CD14-positive monocyte (primary cell): Measurements from ENCODE around the gene HYPK. TPM values are rescaled to one million over a fixed set of nuclear protein-coding genes. Genes with fewer than 3 reads are reported as not detected.

Experiments used
- DNase-seq, 3 donors: peaks; one replicate each; pipeline ENCODE4 v3.0.0-alpha.2; 2011 to 2022
- H2AFZ ChIP-seq: 2 replicates; pipeline ENCODE4 v1.6.0; 2012; ENCODE audit warnings: mild to moderate bottlenecking, low read depth, low read length, inconsistent platforms; ENCODE audit not compliant: insufficient read depth, poor library complexity, severe bottlenecking
- H3K27ac ChIP-seq, 2 donors: 1 replicate in 1 of 2; 2 replicates in 1 of 2; pipeline ENCODE4 v1.5.1; 2012 to 2013; ENCODE audit warnings: low read length in 2 of 2, control low read depth in 1 of 2, inconsistent platforms in 1 of 2, low read depth in 1 of 2, mild to moderate bottlenecking in 1 of 2
- H3K27me3 ChIP-seq, 2 donors: one replicate each; pipeline versions ENCODE4 v1.6.0 to v1.6.1; 2011 to 2013; ENCODE audit warnings: low read length in 2 of 2; ENCODE audit not compliant: control insufficient read depth in 2 of 2, insufficient read depth in 2 of 2
- H3K36me3 ChIP-seq, 2 donors: replicated peaks in 1 of 2; 1 replicate in 1 of 2; 2 replicates in 1 of 2; pipeline versions ENCODE4 v1.5.1 to v1.6.1; 2012 to 2013; ENCODE audit warnings: low read length in 2 of 2, control low read depth in 1 of 2, inconsistent platforms in 1 of 2, mild to moderate bottlenecking in 1 of 2; ENCODE audit not compliant: insufficient read depth in 2 of 2, control insufficient read depth in 1 of 2
- H3K4me1 ChIP-seq, 2 donors: 1 replicate in 1 of 2; 2 replicates in 1 of 2; pipeline versions ENCODE4 v1.5.1 to v1.6.1; 2012 to 2013; ENCODE audit warnings: low read length in 2 of 2, control low read depth in 1 of 2, inconsistent platforms in 1 of 2, mild to moderate bottlenecking in 1 of 2, moderate library complexity in 1 of 2; ENCODE audit not compliant: insufficient read depth in 2 of 2, control insufficient read depth in 1 of 2
- H3K4me2 ChIP-seq: replicated peaks from 2 replicates; pipeline ENCODE3; 2012; ENCODE audit warnings: low read length, moderate library complexity, mild to moderate bottlenecking; ENCODE audit not compliant: poor library complexity, severe bottlenecking; ENCODE audit errors: extremely low read depth
- H3K4me3 ChIP-seq, 3 experiments: fragments of 200-600 bp in 1 of 3; sonication (generic) in 1 of 3; replicated peaks in 1 of 3; 1 replicate in 2 of 3; 2 replicates in 1 of 3; pipeline ENCODE4 v1.5.1; 2011 to 2013; ENCODE audit warnings: low read length in 3 of 3, mild to moderate bottlenecking in 3 of 3, control low read depth in 2 of 3, low read depth in 2 of 3, inconsistent platforms in 1 of 3, moderate library complexity in 1 of 3
- H3K79me2 ChIP-seq: 2 replicates; pipeline ENCODE4 v1.6.0; 2012; ENCODE audit warnings: mild to moderate bottlenecking, control low read depth, inconsistent platforms, low read length, moderate library complexity; ENCODE audit not compliant: insufficient read depth
- H3K9ac ChIP-seq: 2 replicates; pipeline ENCODE4 v1.6.0; 2017; ENCODE audit warnings: low read length, mild to moderate bottlenecking; ENCODE audit not compliant: insufficient read depth, poor library complexity, severe bottlenecking
- H3K9me3 ChIP-seq, 2 donors: replicated peaks in 1 of 2; 1 replicate in 1 of 2; 2 replicates in 1 of 2; pipeline versions ENCODE4 v1.5.1 to v1.6.1; 2012 to 2013; ENCODE audit warnings: low read length in 2 of 2, control low read depth in 1 of 2; ENCODE audit not compliant: control insufficient read depth in 1 of 2, insufficient read depth in 1 of 2
- H4K20me1 ChIP-seq: 2 replicates; pipeline ENCODE4 v1.6.0; 2012; ENCODE audit warnings: mild to moderate bottlenecking, low read length, control low read depth, moderate library complexity; ENCODE audit not compliant: insufficient read depth
- H3K27ac Mint-ChIP-seq, 7 donors: one replicate each; pipeline ENCODE4 v1.8.0; 2020; ENCODE audit warnings: mild to moderate bottlenecking in 7 of 7, mixed read lengths in 7 of 7, moderate library complexity in 6 of 7, inconsistent platforms in 2 of 7
- H3K27me3 Mint-ChIP-seq, 3 donors: one replicate each; pipeline ENCODE4 v1.8.0; 2021 to 2022; ENCODE audit warnings: low read depth in 3 of 3, mild to moderate bottlenecking in 3 of 3, mixed read lengths in 3 of 3, moderate library complexity in 3 of 3, inconsistent platforms in 1 of 3
- H3K36me3 Mint-ChIP-seq, 2 donors: one replicate each; pipeline ENCODE4 v1.8.0; 2020; ENCODE audit warnings: mixed read lengths in 2 of 2, inconsistent platforms in 1 of 2, mild to moderate bottlenecking in 1 of 2
- H3K4me1 Mint-ChIP-seq: one replicate; pipeline ENCODE4 v1.8.0; 2020; ENCODE audit warnings: mild to moderate bottlenecking, mixed read lengths
- H3K4me3 Mint-ChIP-seq, 2 donors: one replicate each; pipeline ENCODE4 v1.8.0; 2020; ENCODE audit warnings: mild to moderate bottlenecking in 2 of 2, mixed read lengths in 2 of 2, moderate library complexity in 1 of 2
- H3K9me3 Mint-ChIP-seq, 7 donors: one replicate each; pipeline ENCODE4 v1.8.0; 2020 to 2022; ENCODE audit warnings: mixed read lengths in 7 of 7, mild to moderate bottlenecking in 6 of 7, moderate library complexity in 6 of 7, inconsistent platforms in 2 of 7
- WGBS: methylation state at CpG from one replicate; pipeline ENCODE4 v1.1.5; 2013; ENCODE audit warnings: missing lambda C conversion rate; ENCODE audit not compliant: insufficient coverage; 5-methylcytosine and 5-hydroxymethylcytosine counted together
- intact Hi-C, 2 donors: fragments of 100-400 bp; cut with micrococcal nuclease; formaldehyde crosslinking; loops; one replicate each; pipeline versions ENCODE4 v1.15.0 to v1.15.1; 2023
- polyA plus RNA-seq, 3 donors: library from polyadenylated mRNA; depleted of rRNA in 1 of 3; unstranded in 2 of 3; stranded (reverse) in 1 of 3; fragments of 300-500 nt in 2 of 3; fragments of >200 nt in 1 of 3; fragmentation: Illumina TruSeq in 2 of 3; gene quantifications; 1 replicate in 2 of 3; 2 replicates in 1 of 3; pipeline ENCODE4 v1.2.3, GENCODE V29; 2012 to 2021
- TF ChIP-seq, protein P1 (sequence below): fragments of 200-600 bp; IDR thresholded peaks from one replicate; pipeline ENCODE4 v1.8.0; 2022; ENCODE audit warnings: antibody characterized with exemption, mild to moderate bottlenecking

The HYPK gene
- polyA plus RNA-seq, 3 donors, result 4.4 to 23.1 (median 5.3) TPM

DNA sequence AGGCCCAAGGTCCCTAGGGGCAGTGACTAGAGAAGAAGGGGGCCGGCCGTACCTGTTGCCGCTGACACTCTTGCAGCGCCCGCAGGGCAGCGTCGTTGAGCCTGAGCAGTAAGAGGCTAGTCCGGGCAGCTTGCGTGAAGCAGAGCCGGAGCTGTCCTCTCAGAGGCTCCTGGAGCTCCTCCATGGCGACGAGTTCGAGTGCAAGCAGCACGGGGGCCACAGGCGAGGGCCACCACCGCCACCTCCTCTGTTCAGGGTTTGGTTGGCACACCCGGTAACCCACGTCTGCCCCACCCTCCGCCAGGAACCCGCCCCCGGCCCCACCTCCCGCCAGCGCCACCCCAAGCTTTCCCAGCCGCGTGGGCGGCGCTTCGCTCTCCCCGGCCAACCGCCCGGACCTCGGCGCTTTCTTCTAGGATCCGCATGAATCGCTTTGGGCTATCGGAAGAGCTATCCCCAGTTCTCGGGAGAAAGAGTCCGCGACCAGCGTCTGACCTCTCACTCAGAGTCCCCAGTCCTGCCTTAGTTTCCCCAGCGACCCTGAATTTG is 23.6 kb upstream of the HYPK start, which contains the start of gene ELL3:
ELL3 (minus strand) TSS at position 249 of the 549 bp plus-strand sequence; CDS start at position 184, 65 bp downstream.
- H3K4me2 ChIP-seq, result peak within 1 kb of the TSS; percentile 77
- H3K36me3 ChIP-seq, result peaks cover 6 to 23% of the 10 kb centered on the region in 2 donors
- Mint-ChIP-seq H3K4me3 (peak within 1 kb of the TSS; percentile 93 to 94), H3K36me3 (peaks cover 10 to 18% of the 10 kb centered on the region in 2 donors), H3K9me3 (no peaks in the 10 kb centered on the region), H3K27me3 (peaks cover 0 to 3% (median 2%) of the 10 kb centered on the region in 3 donors), H3K4me1 (peaks cover 23% of the 10 kb centered on the region), H3K27ac (peak within 1 kb of the TSS; percentile 84 to 95 (median 92))
- TF ChIP-seq, protein P1, sequence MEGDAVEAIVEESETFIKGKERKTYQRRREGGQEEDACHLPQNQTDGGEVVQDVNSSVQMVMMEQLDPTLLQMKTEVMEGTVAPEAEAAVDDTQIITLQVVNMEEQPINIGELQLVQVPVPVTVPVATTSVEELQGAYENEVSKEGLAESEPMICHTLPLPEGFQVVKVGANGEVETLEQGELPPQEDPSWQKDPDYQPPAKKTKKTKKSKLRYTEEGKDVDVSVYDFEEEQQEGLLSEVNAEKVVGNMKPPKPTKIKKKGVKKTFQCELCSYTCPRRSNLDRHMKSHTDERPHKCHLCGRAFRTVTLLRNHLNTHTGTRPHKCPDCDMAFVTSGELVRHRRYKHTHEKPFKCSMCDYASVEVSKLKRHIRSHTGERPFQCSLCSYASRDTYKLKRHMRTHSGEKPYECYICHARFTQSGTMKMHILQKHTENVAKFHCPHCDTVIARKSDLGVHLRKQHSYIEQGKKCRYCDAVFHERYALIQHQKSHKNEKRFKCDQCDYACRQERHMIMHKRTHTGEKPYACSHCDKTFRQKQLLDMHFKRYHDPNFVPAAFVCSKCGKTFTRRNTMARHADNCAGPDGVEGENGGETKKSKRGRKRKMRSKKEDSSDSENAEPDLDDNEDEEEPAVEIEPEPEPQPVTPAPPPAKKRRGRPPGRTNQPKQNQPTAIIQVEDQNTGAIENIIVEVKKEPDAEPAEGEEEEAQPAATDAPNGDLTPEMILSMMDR, result no peak
- H3K27me3 ChIP-seq, result no peaks in the 10 kb centered on the region
- intact Hi-C loops, result no loop called here
- no peaks in the 10 kb centered on the region for H3K9me3 ChIP-seq
- H3K9ac ChIP-seq, result peak within 1 kb of the TSS; percentile 70
- H3K79me2 ChIP-seq, result no peaks in the 10 kb centered on the region
- WGBS, result 3% methylated on average over 33 of the region's 41 CpGs
- peak within 1 kb of the TSS; percentile 56 to 97 (median 94) for H3K4me3 ChIP-seq
- peaks cover 15 to 22% of the 10 kb centered on the region in 2 donors for H3K4me1 ChIP-seq
- peak within 1 kb of the TSS; percentile 75 to 85 for H3K27ac ChIP-seq
- H4K20me1 ChIP-seq, result peaks cover 3% of the 10 kb centered on the region
- peak; percentile 52 to 67 (median 59) for DNase-seq
- peak within 1 kb of the TSS; percentile 89 for H2AFZ ChIP-seq

DNA sequence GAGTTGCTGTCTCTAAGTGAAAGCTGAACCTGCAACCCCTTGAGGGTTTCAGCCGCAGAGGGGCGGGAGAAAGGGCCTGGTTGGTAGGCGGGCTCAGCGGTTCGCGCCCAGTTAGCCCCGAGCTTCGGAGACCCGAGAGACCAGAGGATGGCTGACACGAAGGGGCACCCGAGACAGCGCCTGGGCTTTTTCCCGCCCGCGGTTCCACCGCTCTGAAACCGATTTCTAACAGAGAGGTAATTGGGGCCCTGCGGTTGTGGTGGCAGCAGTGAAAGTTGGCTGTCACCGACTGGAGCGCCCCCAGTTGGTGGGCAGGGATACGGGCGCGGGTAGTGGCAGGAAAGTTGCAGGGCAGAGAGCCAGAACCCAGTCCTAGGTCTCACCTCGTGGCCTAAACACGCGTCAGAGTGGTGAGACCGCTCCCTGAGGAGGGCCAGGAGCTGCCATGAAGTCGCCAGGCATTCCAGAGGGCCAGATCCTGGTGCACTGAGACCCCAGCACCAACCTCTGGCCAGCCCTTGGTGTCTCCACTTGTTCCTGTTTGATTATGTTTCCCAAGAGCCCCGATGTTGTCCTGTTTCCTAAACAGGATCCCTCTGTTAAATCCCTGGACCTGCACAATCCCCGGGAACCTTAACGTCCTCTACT is 23.0 kb upstream of the HYPK start:
- Histone ChIP-seq H3K9ac (peak overlapping the region; percentile 70), H3K36me3 (peaks cover 5 to 17% of the 10 kb centered on the region in 2 donors), H3K4me2 (peak overlapping the region; percentile 77), H3K27ac (peak overlapping the region; percentile 75 to 85), H3K4me3 (peak overlapping the region; percentile 56 to 97 (median 94)), H4K20me1 (no peaks in the 10 kb centered on the region), H3K4me1 (peaks cover 14 to 19% of the 10 kb centered on the region in 2 donors), H2AFZ (peak overlapping the region; percentile 89), H3K27me3 (no peaks in the 10 kb centered on the region), H3K9me3 (no peaks in the 10 kb centered on the region), H3K79me2 (no peaks in the 10 kb centered on the region)
- WGBS, result 2% methylated on average over 31 of the region's 31 CpGs
- Mint-ChIP-seq H3K27ac (peak overlapping the region; percentile 84 to 95 (median 92)), H3K27me3 (peaks cover 0 to 3% (median 2%) of the 10 kb centered on the region in 3 donors), H3K9me3 (no peaks in the 10 kb centered on the region), H3K4me3 (peak overlapping the region; percentile 93 to 94), H3K36me3 (peaks cover 5 to 12% of the 10 kb centered on the region in 2 donors), H3K4me1 (peaks cover 21% of the 10 kb centered on the region)
- intact Hi-C loops, result no loop called here
- TF ChIP-seq, protein P1, result peak; percentile 92
- peak; percentile 61 to 73 (median 66) for DNase-seq
